ENCODE measurements around the gene CDC37. TPM values are rescaled to one million over a fixed set of nuclear protein-coding genes. Genes with fewer than 3 reads are reported as not detected.

The CDC37 gene
- total RNA-seq, 4 donors from 2014 or later: 85.3 to 181 (median 119) TPM

GRCh38 chr19:10361569-10362011 is 41.8 kb downstream of the CDC37 start:
- TF ChIP-seq CTCF (IDR thresholded peaks at IDR 0.05; ENCODE audit: low read depth): no peak

- no peak for TF ChIP-seq CTCF (IDR thresholded peaks at IDR 0.05; ENCODE audit: low read depth)
Observed at GRCh38 chr19:10356431-10356830, 46.9 kb downstream of the CDC37 start.

- TF ChIP-seq CTCF (IDR thresholded peaks at IDR 0.05; ENCODE audit: low read depth): no peak
Observed at GRCh38 chr19:10353793-10354391, 49.5 kb downstream of the CDC37 start.

DNA sequence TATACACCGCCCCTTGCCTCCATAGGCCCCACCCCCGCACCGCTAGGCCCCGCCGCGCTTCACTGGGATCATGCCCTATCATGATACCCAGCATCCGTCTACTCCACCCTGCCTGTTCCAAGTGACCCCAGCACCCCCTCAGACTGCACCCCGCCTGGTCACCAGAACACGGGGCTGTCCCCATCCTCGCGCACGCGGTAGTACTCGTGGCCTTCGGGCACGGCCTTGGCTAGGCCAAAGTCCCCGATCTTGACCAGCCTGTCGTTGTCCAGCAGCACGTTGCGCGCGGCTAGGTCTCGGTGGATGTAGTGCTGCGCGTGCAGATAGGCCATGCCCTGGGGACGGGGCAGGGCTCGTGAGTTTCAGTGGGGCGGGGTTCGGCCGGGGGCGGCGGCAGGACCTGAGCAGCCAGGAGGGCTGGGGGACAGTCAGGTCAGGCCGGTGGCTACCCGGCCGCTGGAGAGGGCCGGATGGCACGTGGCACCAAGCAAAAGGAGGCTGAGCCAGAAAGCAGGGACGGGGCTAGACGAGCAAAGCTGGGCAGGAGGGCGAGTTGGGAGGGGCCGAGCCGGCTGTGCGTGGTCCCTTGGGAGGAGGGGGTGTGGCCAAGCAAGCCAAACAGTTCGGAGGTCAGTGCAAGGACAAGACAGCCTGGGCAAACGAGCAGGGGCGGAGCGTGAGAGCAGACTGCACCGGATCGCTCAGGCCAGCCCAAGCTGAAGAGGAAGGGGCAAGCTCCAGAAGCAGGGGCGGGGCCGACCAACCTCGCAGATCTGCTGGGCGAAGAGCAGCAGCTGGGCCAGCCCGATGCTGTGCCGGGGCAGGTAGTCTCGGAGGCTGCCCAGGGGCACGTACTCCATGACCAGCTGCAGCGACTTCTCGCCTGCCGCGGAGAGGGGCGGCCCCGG is 50.3 kb downstream of the CDC37 start:
- no peak for TF ChIP-seq CTCF (IDR thresholded peaks at IDR 0.05; ENCODE audit: low read depth)

GRCh38 chr19:10346509-10346908 is 56.8 kb downstream of the CDC37 start:
- no peak for TF ChIP-seq CTCF (IDR thresholded peaks at IDR 0.05; ENCODE audit: low read depth)

DNA sequence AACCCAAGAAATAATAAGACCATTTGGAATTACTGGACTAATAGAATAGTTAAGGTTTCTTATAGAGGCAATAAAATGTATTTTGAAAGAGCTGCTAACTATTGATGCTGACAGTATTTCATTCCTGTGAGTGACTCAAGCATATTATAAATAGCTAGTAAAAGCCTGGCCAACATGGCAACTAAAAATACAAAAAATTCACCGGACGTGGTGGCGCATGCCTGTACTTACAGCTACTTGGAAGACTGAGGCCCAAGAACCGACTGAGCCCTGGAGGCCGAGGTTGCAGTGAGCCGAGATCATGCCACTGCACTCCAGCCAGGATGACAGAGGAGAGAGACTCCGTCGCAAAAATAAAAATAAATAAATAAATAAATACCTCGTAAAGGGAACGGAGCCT is 58.6 kb downstream of the CDC37 start:
- TF ChIP-seq CTCF (IDR thresholded peaks at IDR 0.05; ENCODE audit: low read depth): no peak

DNA sequence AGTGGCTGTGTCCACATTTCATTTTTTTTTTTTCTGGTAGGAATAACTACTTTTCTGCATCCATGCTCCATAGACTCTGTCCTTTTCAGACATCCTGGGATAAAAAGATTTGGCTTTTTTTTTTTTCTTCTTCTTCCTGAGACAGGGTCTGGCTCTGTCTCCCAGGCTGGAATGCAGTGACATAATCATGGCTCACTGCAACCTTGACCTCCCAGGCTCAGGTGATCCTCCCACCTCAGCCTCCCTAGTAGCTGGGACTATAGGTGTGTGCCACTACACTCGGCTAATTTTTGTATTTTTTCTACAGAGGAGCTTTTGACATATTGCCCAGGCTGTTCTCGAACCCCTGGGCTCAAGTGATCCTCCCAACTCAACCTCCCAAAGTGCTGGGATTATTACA is 59.8 kb downstream of the CDC37 start:
- TF ChIP-seq CTCF (IDR thresholded peaks at IDR 0.05; ENCODE audit: low read depth): no peak
